GM10266 (cell line): ENCODE measurements around the gene SHISA7.

Experiments used
- DNase-seq: peaks from one replicate; pipeline ENCODE4 v3.0.0; 2012; ENCODE audit errors: extremely low spot score
- CTCF ChIP-seq: IDR thresholded peaks from 2 replicates; pipeline ENCODE4 v1.5.1; 2012; ENCODE audit warnings: mild to moderate bottlenecking, low read depth; ENCODE audit not compliant: control insufficient read depth, insufficient read depth; ENCODE audit errors: missing control alignments

SHISA7 gene

GRCh38 chr19:55392820-55393761, 50.0 kb downstream of the SHISA7 start:
- no peak for DNase-seq
- TF ChIP-seq CTCF: no peak

GRCh38 chr19:55391702-55392615, 51.1 kb downstream of the SHISA7 start:
- no peak for DNase-seq
- no peak for TF ChIP-seq CTCF

GRCh38 chr19:55391191-55391670, 51.9 kb downstream of the SHISA7 start:
- no peak for TF ChIP-seq CTCF
- no peak for DNase-seq

- no peak for TF ChIP-seq CTCF
Measured at GRCh38 chr19:55390461-55390880, 52.6 kb downstream of the SHISA7 start.

GRCh38 chr19:55389386-55390317, 53.4 kb downstream of the SHISA7 start:
- no peak for TF ChIP-seq CTCF
- DNase-seq: no peak

More at GRCh38 chr19:55390461-55390880, 52.6 kb downstream of the SHISA7 start:
- DNase-seq: no peak

- no peak for TF ChIP-seq CTCF
- DNase-seq: no peak
Measured at GRCh38 chr19:55387736-55388497, 55.2 kb downstream of the SHISA7 start.
